Prostate gland (tissue), 2 donors: Measurements from ENCODE around the gene TLK2.
"Not testable (repeated sequence)": the region's sequence is repeated elsewhere in the genome, so short reads cannot be mapped to it uniquely, and the experiment has no call there.

Experiments used
- CTCF ChIP-seq, 4 experiments: fragments of 200-600 bp in 2 of 4; fragments of 450-650 bp in 2 of 4; sonication (generic) in 2 of 4; IDR thresholded peaks; 1 replicate in 3 of 4; 2 replicates in 1 of 4; pipeline ENCODE4 v1.5.1; 2016 to 2019; ENCODE audit warnings: antibody characterized with exemption in 4 of 4, mild to moderate bottlenecking in 2 of 4, moderate library complexity in 2 of 4
- POLR2A ChIP-seq: fragments of 450-650 bp; IDR thresholded peaks from one replicate; pipeline ENCODE4 v1.6.1; 2016; ENCODE audit warnings: antibody characterized with exemption, mild to moderate bottlenecking

GRCh38 chr17:62471380-62471880 lies 7.2 kb upstream of the TLK2 start:
- TF ChIP-seq CTCF (IDR thresholded peaks at IDR 0.05); POLR2A: not testable (repeated sequence)
